Epithelial cell of proximal tubule (primary cell): Measurements from ENCODE around the gene SPG7. TPM values are rescaled to one million over a fixed set of nuclear protein-coding genes. Genes with fewer than 3 reads are reported as not detected.
A peak's percentile ranks its signal among the peaks of the same experiment; 100 is the strongest.

Experiments used
- DNase-seq: peaks from one replicate; pipeline ENCODE4 v3.0.0-alpha.2; 2011; ENCODE audit warnings: low read depth
- H3K4me3 ChIP-seq: 2 replicates; pipeline ENCODE4 v1.5.1; 2011; ENCODE audit warnings: low read depth, mild to moderate bottlenecking, low read length
- total RNA-seq: library from RNA; depleted of rRNA; stranded (reverse); fragments of >200 nt; gene quantifications from 2 replicates; pipeline ENCODE4 v1.2.3, GENCODE V29; 2015
- TF ChIP-seq, protein P1 (sequence below): conservative IDR thresholded peaks from 2 replicates; pipeline ENCODE4 v1.5.1; 2012; ENCODE audit warnings: low read depth, mild to moderate bottlenecking, low read length

The SPG7 gene
- total RNA-seq, 1 donor from 2014 or later: 66.7 TPM

DNA sequence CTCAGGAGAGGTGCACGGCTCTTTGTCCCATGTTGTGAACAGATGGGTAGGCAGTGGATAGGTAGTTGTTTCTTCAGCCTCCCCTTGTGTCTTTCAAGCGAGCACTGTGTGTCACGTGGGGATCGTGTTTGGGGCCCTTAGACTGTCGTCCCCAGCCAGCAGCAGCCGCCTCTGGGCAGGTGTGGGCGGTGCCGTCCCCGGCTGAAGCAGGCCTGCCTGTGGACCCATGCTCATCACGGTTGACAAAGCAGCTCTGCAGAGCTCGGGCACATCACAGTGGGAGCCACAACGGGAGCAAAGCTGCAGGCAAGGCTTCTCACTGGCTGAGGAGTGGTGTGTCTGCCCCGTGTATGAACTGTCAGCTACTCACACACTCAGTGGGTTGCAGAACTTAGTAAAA, 47.6 kb downstream of the SPG7 start:
- H3K4me3 ChIP-seq: no peak overlapping the region
- TF ChIP-seq, protein P1, sequence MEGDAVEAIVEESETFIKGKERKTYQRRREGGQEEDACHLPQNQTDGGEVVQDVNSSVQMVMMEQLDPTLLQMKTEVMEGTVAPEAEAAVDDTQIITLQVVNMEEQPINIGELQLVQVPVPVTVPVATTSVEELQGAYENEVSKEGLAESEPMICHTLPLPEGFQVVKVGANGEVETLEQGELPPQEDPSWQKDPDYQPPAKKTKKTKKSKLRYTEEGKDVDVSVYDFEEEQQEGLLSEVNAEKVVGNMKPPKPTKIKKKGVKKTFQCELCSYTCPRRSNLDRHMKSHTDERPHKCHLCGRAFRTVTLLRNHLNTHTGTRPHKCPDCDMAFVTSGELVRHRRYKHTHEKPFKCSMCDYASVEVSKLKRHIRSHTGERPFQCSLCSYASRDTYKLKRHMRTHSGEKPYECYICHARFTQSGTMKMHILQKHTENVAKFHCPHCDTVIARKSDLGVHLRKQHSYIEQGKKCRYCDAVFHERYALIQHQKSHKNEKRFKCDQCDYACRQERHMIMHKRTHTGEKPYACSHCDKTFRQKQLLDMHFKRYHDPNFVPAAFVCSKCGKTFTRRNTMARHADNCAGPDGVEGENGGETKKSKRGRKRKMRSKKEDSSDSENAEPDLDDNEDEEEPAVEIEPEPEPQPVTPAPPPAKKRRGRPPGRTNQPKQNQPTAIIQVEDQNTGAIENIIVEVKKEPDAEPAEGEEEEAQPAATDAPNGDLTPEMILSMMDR: no peak
- DNase-seq: no peak

DNA sequence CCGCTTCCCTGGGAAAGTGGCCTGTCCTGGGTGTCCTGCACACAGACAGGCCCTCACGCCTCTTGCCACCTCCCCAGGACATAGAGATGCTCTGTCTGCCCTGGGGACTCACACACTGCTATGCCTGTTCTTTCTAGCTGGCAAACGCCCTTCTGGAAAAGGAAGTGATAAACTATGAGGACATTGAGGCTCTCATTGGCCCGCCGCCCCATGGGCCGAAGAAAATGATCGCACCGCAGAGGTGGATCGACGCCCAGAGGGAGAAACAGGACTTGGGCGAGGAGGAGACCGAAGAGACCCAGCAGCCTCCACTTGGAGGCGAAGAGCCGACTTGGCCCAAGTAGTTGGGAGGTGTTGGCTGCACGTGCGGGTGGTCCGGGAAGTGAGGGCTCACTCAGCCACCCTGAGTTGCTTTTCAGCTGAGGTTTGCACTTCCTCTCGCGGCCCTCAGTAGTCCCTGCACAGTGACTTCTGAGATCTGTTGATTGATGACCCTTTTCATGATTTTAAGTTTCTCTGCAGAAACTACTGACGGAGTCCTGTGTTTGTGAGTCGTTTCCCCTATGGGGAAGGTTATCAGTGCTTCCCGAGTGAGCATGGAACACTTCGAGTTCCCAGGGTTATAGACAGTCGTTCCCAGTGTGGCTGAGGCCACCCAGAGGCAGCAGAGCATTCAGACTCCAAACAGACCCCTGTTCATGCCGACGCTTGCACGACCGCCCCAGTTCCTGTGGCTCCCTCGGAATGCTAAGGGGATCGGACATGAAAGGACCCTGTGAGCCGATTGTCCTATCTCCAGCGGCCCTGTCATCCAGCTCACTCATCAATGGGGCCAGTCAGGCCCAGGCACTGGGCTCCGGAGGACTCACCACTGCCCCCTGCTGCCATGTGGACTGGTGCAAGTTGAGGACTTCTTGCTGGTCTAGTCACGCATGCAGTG, 48.8 kb downstream of the SPG7 start:
- no peak overlapping the region for H3K4me3 ChIP-seq
- TF ChIP-seq, protein P1: peak; percentile 83
- DNase-seq: no peak

DNA sequence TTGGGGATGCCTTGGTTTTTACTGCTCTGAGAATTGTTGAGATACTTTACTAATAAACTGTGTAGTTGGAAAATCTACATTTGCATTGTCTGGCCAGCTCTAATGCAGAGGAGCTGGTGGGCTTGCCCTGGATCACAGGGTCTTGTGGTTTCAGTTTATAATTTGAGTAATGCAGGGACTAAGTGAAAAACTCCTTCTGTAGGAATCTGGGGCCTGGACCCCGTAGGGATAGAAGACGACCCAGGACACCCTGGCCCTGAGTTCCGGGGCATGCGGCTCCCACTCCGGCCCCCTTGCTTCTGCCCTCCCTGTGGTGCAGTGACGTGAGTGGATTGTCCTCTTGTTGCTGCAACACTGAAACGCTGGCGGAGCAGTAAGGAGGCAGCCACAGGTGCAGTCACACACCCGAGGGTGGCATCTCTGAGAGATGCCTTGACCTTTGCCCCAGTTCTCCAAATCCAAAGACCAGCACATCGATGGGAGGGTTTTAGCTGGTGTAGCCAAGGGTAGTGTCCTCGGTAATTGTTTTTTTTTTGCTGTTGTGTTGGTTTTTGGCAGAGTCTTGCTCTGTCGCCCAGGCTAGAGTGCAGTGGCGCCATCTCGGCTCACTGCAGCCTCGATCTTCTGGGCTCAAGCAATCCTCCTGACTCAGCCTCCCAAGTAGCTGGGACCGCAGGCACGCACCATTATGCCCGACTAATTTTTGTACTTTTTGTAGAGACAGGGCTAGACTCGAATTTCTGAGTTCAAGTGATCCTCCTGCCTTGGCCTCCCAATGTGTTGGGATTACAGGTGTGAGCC, 49.7 kb downstream of the SPG7 start:
- DNase-seq: no peak
- no peak overlapping the region for H3K4me3 ChIP-seq
- TF ChIP-seq, protein P1: no peak

DNA sequence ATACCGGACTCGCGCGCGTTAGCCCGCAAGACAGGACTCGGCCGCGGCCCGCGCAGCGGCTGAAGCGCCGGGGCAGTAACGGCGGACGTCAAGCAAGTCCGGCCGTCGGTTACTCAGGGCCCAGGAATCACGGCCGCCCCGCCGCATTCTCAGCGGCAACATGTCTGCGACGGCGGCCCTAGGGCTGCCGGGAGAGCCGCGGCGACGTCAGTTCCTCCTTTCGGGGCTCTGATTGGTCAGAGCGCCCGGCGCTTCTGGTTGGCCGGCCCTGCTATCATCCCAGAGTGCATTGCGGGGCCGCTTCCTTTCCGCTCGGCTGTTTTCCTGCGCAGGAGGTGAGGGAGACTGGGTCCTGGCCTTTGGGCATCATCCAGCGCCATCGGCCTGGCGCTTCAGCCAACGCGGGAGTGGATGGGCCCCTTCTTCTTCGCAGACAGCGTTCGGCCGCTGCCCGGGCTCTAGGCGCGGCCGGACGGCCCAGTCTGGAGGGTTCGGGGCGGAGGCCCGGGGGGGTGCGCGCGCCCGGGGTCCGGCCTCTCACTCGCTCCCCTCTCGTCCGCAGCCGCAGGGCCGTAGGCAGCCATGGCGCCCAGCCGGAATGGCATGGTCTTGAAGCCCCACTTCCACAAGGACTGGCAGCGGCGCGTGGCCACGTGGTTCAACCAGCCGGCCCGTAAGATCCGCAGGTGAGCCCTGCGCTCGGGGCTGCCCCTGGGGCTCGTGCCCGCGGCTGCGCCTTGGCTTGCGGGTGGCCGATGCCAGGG, 52.4 kb downstream of the SPG7 start, which contains the start of gene RPL13:
Gene RPL13, plus strand, starts transcription at position 305 of the 764 bp plus-strand sequence. Its CDS starts 278 bp downstream, at position 583.
- TF ChIP-seq, protein P1: no peak
- peak within 1 kb of the TSS; percentile 94 for H3K4me3 ChIP-seq
- no peak for DNase-seq

DNA sequence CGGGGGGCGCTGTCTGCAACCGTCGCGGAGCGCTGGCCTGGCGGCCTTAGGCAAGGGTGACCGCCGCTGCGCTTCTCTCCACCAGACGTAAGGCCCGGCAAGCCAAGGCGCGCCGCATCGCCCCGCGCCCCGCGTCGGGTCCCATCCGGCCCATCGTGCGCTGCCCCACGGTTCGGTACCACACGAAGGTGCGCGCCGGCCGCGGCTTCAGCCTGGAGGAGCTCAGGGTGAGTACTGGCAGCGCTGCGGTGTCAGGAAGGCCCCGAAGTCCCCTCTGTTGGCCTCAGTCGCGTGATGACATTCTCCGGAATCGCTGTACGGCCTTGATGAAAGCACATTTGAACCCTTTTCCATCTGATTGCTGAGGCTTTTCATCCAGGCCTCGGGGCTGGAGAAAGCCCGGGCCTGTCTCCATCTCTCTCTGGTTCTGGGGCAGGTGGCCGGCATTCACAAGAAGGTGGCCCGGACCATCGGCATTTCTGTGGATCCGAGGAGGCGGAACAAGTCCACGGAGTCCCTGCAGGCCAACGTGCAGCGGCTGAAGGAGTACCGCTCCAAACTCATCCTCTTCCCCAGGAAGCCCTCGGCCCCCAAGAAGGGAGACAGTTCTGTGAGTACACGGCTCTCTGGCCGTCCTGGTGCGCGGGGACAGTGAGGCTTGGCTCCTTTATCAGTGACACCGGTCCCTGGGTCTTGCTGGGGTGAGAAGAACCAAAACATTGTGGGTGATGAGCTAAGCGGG, 53.1 kb downstream of the SPG7 start:
- TF ChIP-seq, protein P1: no peak
- peak overlapping the region; percentile 94 for H3K4me3 ChIP-seq

More for the DNA sequence above, 53.1 kb downstream of the SPG7 start:
- no peak for DNase-seq
